ENCODE measurements around the gene ITM2B. TPM values are rescaled to one million over a fixed set of nuclear protein-coding genes. Genes with fewer than 3 reads are reported as not detected.
A peak's percentile ranks its signal among the peaks of the same experiment; 100 is the strongest.

The ITM2B gene
- total RNA-seq, 1 experiment from 2014 or later, result 224 TPM

DNA sequence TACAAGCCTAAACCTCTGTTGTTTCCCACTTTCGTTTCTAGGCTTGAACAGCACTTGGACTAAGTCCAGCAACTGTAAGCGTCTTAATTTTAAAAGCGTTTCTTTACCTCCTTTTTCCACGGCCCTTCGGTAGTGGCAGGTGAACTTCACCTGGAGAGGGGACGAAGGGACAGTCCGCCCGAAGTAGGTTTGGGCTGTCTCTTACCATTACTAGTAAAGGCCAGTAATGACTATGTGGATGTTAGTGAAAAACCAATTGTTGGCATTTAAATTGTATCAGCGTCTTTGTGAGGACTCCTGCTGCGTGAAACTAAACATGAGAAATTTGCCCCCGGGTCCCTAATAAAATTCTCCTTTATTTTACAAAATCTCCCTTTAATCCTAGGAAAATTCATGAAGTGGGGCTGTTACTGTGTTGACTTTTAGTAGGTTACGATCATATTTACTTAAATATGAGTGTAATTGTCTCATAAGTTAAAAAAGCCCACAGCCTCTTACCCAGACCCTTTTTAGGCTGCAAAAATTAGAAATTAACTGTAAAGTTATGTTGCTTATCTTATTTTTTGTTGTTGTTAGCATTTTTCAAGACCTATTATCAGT, 983 bp downstream of the ITM2B start:
- Mint-ChIP-seq H3K27ac (ENCODE audit: unreplicated experiment) (peak overlapping the region; percentile 90), H3K27me3 (ENCODE audit: insufficient read depth, unreplicated experiment) (no peaks in the 10 kb centered on the region), H3K36me3 (ENCODE audit: insufficient read depth, unreplicated experiment) (peaks cover 18% of the 10 kb centered on the region), H3K4me3 (ENCODE audit: unreplicated experiment) (peak overlapping the region; percentile 89), H3K4me1 (ENCODE audit: low read depth, unreplicated experiment) (peaks cover 13% of the 10 kb centered on the region), H3K9me3 (ENCODE audit: unreplicated experiment) (no peaks in the 10 kb centered on the region)
- Histone ChIP-seq H3K4me3 (ENCODE audit: low read depth, low read length) (peak overlapping the region; percentile 91), H3K4me1 (peaks cover 15% of the 10 kb centered on the region; the same call in 1 of the 2 replicates), H3K27me3 (replicated peaks; ENCODE audit: control insufficient read depth, insufficient read depth, low read length) (no peaks in the 10 kb centered on the region), H3K36me3 (ENCODE audit: control insufficient read depth, insufficient read depth, low read length) (no peaks in the 10 kb centered on the region; the same call in 1 of the 2 replicates), H3K9me3 (no peaks in the 10 kb centered on the region)
- BruUV-seq (replicated peaks), result TSS peak; percentile 36
- TF ChIP-seq, protein P1, sequence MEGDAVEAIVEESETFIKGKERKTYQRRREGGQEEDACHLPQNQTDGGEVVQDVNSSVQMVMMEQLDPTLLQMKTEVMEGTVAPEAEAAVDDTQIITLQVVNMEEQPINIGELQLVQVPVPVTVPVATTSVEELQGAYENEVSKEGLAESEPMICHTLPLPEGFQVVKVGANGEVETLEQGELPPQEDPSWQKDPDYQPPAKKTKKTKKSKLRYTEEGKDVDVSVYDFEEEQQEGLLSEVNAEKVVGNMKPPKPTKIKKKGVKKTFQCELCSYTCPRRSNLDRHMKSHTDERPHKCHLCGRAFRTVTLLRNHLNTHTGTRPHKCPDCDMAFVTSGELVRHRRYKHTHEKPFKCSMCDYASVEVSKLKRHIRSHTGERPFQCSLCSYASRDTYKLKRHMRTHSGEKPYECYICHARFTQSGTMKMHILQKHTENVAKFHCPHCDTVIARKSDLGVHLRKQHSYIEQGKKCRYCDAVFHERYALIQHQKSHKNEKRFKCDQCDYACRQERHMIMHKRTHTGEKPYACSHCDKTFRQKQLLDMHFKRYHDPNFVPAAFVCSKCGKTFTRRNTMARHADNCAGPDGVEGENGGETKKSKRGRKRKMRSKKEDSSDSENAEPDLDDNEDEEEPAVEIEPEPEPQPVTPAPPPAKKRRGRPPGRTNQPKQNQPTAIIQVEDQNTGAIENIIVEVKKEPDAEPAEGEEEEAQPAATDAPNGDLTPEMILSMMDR (IDR thresholded peaks at IDR 0.05; ENCODE audit: insufficient read depth in 1 of 2, low read depth in 1 of 2, low read length in 1 of 2, severe bottlenecking in 1 of 2, unreplicated experiment in 1 of 2), result no peak
- ChIA-PET CTCF (interaction anchor here (0.5 to 0.6 kb wide), 2 partner anchors 38 to 82 kb away, joined by 3 to 4 read pairs; no protein-coding TSS in a partner anchor), POLR2A (interaction anchor here (1.1 to 1.4 kb wide), 2 partner anchors 346 to 442 kb away, joined by 3 to 9 read pairs; no protein-coding TSS in a partner anchor)
- DNase-seq, result no peak
- intact Hi-C loops (cut with micrococcal nuclease; ENCODE audit: unreplicated experiment), result loop anchor here (2.0 to 5.0 kb wide), 4 partner anchors 25 to 348 kb away; no protein-coding TSS in a partner anchor

- Mint-ChIP-seq H3K9me3 (ENCODE audit: unreplicated experiment) (no peaks in the 10 kb centered on the region), H3K27me3 (ENCODE audit: insufficient read depth, unreplicated experiment) (no peaks in the 10 kb centered on the region), H3K4me1 (ENCODE audit: low read depth, unreplicated experiment) (peaks cover 13% of the 10 kb centered on the region), H3K27ac (ENCODE audit: unreplicated experiment) (peak overlapping the region; percentile 90), H3K4me3 (ENCODE audit: unreplicated experiment) (peak overlapping the region; percentile 89), H3K36me3 (ENCODE audit: insufficient read depth, unreplicated experiment) (peaks cover 18% of the 10 kb centered on the region)
- CTCF ChIA-PET, result interaction anchor here (0.6 kb wide), 1 partner anchor 37 kb away, joined by 4 read pairs; no protein-coding TSS in a partner anchor
- H3K4me3 ChIP-seq (ENCODE audit: low read depth, low read length), result peak overlapping the region; percentile 91
- POLR2A ChIA-PET, result interaction anchor here (0.8 kb wide), 1 partner anchor 13 kb away, joined by 3 read pairs; no protein-coding TSS in a partner anchor
- TF ChIP-seq, protein P1 (IDR thresholded peaks at IDR 0.05; ENCODE audit: insufficient read depth in 1 of 2, low read depth in 1 of 2, low read length in 1 of 2, severe bottlenecking in 1 of 2, unreplicated experiment in 1 of 2), result no peak
- no peaks in the 10 kb centered on the region for H3K27me3 ChIP-seq (replicated peaks; ENCODE audit: control insufficient read depth, insufficient read depth, low read length)
- no peaks in the 10 kb centered on the region for H3K9me3 ChIP-seq
- no peak for DNase-seq
- BruUV-seq (replicated peaks), result no TSS peak
- intact Hi-C loops (cut with micrococcal nuclease; ENCODE audit: unreplicated experiment), result loop anchor here (2.0 to 5.0 kb wide), 2 partner anchors 24 to 348 kb away; no protein-coding TSS in a partner anchor
- peaks cover 15% of the 10 kb centered on the region; the same call in 1 of the 2 replicates for H3K4me1 ChIP-seq
- H3K36me3 ChIP-seq (ENCODE audit: control insufficient read depth, insufficient read depth, low read length), result no peaks in the 10 kb centered on the region; the same call in 1 of the 2 replicates
Measured at GRCh38 chr13:48234566-48235340, 1.7 kb downstream of the ITM2B start.

All from Caco-2 (cell line).